GM12891 (cell line): ENCODE data around the gene SPARC.
A peak's percentile ranks its signal among the peaks of the same experiment; 100 is the strongest.

Experiments
- DNase-seq: peaks from one replicate; pipeline ENCODE4 v3.0.0; 2011; ENCODE audit warnings: low spot score; ENCODE audit not compliant: insufficient read length
- FAIRE-seq: peaks from 2 replicates; lab custom pipeline; 2011; peaks lifted over from hg19 to GRCh38; lab: Jason Lieb, UNC
- PAX5 ChIP-seq: IDR thresholded peaks from 2 replicates; pipeline ENCODE4 v1.6.1; 2011; ENCODE audit warnings: low read length, moderate library complexity, mild to moderate bottlenecking; ENCODE audit not compliant: insufficient read depth, severe bottlenecking
- POLR2A ChIP-seq: IDR thresholded peaks from 2 replicates; pipeline ENCODE4 v1.6.1; 2011; ENCODE audit warnings: low read depth, low read length, control low read depth
- POLR2AphosphoS5 ChIP-seq: IDR thresholded peaks from 2 replicates; pipeline ENCODE4 v1.6.1; 2011; ENCODE audit warnings: low read depth, low read length, control low read depth
- POU2F2 ChIP-seq: IDR thresholded peaks from 2 replicates; pipeline ENCODE4 v1.6.1; 2011; ENCODE audit warnings: low read depth, mild to moderate bottlenecking, control low read depth, low read length, moderate library complexity
- SPI1 ChIP-seq: IDR thresholded peaks from 2 replicates; pipeline ENCODE4 v1.6.1; 2011; ENCODE audit warnings: low read depth, low read length, control low read depth
- TAF1 ChIP-seq: IDR thresholded peaks from 2 replicates; pipeline ENCODE4 v1.6.1; 2011; ENCODE audit warnings: low read depth, low read length, control low read depth

SPARC gene

GRCh38 chr5:151672516-151672915, 14.2 kb downstream of the SPARC start:
- FAIRE-seq (no peak), DNase-seq (no peak)
- TF ChIP-seq POLR2A (no peak), PAX5 (no peak), POLR2AphosphoS5 (no peak), TAF1 (no peak), POU2F2 (no peak), SPI1 (no peak)

GRCh38 chr5:151671950-151672349, 14.8 kb downstream of the SPARC start:
- TF ChIP-seq POLR2AphosphoS5 (no peak), TAF1 (no peak), POU2F2 (no peak), POLR2A (no peak), SPI1 (no peak), PAX5 (no peak)
- FAIRE-seq, result no peak
- no peak for DNase-seq

- TF ChIP-seq SPI1 (no peak), TAF1 (no peak), POLR2AphosphoS5 (no peak), POLR2A (no peak), PAX5 (no peak), POU2F2 (no peak)
- DNase-seq (no peak), FAIRE-seq (no peak)
These were observed 15.6 kb downstream of the SPARC start for GRCh38 chr5:151670953-151671636.

GRCh38 chr5:151670083-151670686, 16.5 kb downstream of the SPARC start:
- no peak for TF ChIP-seq POU2F2
- no peak for TF ChIP-seq TAF1
- TF ChIP-seq SPI1, result no peak
- TF ChIP-seq POLR2A, result no peak
- no peak for TF ChIP-seq POLR2AphosphoS5
- TF ChIP-seq PAX5, result no peak
- FAIRE-seq (no peak), DNase-seq (no peak)

- TF ChIP-seq POLR2A, result no peak
- TF ChIP-seq SPI1, result no peak
- no peak for TF ChIP-seq POU2F2
- TF ChIP-seq PAX5, result no peak
- TF ChIP-seq POLR2AphosphoS5, result no peak
- TF ChIP-seq TAF1, result no peak
- no peak for FAIRE-seq
- DNase-seq, result no peak
These were observed 19.6 kb downstream of the SPARC start for GRCh38 chr5:151667083-151667482.

- TF ChIP-seq POU2F2 (no peak), PAX5 (no peak), POLR2AphosphoS5 (no peak), POLR2A (no peak), TAF1 (no peak), SPI1 (no peak)
- DNase-seq (no peak), FAIRE-seq (no peak)
These were observed 21.1 kb downstream of the SPARC start for GRCh38 chr5:151665613-151666012.

- FAIRE-seq, result no peak
- no peak for DNase-seq
- TF ChIP-seq PAX5 (no peak), POLR2A (no peak), SPI1 (no peak), TAF1 (no peak), POLR2AphosphoS5 (no peak), POU2F2 (no peak)
These were observed 21.8 kb downstream of the SPARC start for GRCh38 chr5:151664694-151665585.

- DNase-seq (no peak), FAIRE-seq (no peak)
These were observed 23.0 kb downstream of the SPARC start for GRCh38 chr5:151663617-151664293.

More at GRCh38 chr5:151663617-151664293, 23.0 kb downstream of the SPARC start:
- no peak for TF ChIP-seq PAX5
- TF ChIP-seq SPI1, result peak; percentile 94
